CD1c-positive myeloid dendritic cell (primary cell): ENCODE data around the gene TMEM31.

Experiments
- DNase-seq: peaks from one replicate; pipeline ENCODE4 v3.0.0-alpha.2; 2016; ENCODE audit errors: extremely low spot score

TMEM31 gene, protein sequence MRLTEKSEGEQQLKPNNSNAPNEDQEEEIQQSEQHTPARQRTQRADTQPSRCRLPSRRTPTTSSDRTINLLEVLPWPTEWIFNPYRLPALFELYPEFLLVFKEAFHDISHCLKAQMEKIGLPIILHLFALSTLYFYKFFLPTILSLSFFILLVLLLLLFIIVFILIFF

DNA sequence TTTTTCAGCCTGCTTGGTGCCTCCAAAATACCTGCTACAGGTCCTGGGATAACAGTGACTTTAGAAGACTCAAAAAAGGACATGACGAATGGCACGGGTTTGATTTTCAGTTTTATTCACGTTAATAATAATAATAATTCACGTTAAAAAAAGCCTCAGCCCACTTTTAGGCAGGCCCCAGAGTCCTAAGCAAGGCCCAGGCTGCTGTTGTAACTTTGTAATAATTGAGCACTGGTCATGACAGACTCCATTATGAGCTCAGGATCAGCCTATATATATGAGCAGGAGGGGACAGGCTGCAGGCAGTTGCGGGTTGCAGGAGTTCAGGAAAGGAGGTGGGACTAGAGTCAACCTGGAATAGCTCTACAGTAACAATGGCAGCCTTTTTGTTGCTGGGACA is at the start of gene TMEM31:
TMEM31 (plus strand) TSS at position 301 of the 400 bp plus-strand sequence. CDS start 1,350 bp downstream, outside the sequence.
- DNase-seq = no peak

DNA sequence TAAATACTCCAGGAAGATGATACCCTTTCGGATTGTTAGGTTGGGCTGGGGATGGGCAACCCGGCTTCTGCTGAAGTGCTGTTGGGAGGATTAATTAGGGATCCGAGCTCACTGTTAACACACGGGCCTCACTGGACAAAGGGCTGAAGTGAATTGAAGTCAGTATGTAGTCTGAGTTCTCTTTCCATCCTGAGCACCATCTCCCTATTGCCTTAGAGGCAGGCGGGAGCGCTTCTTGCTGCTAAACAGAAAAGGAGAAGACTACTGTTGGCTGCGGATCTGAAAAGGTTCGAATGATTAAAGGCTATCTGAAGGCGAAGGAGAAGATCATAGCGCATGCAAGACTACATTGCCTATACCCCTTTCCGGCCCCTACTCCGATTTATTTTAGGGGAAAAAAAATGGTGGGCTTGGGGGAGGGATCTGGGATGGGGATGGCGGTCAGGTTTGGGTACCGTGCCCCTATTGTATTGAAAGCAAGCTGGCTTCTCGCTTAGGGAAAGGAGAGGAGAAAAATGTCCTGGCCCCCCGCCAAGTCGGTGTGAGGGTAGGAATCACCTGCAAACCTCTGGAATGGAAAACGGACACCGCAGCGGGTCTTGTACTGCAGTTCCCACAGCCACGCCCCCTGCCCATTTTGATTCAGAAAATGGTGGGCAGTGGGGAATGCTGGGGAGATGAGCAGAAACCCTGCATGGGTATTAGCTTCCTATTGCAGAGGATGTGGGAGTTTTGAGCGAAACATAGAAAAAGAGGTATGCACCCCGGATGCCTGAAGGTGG is 46.5 kb upstream of the TMEM31 start:
- no peak for DNase-seq

DNA sequence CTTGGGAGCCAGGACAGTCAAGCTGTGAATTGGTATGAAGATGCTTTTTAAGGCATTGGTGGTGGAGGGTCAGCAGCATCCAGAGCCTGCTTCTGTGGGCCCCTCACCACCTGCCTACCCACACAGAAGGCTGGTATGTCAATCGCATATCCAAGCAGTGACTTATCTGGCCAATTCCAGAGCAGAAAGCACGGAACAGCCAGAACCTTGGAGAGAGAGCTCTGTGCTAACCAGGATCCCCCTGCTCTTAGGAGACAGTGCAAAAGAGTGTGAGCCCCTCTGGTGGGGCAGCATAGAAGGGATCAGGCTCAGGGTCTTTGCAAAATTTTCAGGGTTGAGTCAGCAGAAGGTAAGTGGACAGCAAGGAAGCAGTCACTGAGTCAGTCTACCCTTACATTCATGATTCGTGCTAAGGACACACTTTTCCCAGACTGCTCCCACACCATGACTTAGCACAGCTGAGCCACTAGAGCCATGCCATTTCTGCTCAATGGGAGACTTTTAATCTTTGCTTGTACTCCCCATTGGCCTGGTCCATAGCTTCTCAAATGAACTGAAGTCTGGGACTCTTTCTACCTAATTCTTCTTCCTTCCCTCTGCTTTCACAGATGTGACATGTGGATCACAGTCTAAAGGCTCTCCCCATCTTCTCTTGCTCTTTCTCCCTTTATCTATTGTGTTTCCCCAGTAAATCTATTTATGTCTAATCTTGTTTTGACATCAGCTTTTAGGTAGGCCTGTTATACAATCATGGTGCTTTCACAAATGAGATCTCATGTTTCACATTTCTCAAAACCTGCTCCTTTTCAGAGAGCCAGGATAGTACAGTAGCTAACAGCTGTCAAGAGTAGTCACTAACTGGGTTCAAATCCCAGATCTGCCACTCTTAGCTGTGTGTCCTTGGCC is 44.3 kb upstream of the TMEM31 start:
- DNase-seq = no peak

DNA sequence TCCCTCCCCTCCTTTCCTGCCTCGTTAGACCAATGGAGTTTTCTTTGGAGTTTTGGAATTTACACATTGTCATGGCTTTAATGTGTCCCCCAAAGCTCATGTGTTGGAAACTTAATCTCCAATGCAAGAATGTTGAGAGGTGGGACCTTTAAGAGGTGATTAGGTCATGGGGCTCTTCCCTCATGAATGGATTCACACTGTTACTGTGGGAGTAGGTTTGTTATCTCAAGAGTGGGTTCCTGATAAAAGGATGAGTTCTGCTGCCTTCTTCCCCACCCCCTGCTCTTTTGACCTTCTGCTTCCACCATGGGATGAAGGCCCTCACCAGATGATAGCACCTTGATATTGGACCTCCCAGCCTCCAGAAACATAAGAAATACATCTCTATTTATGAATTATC is 41.0 kb upstream of the TMEM31 start:
- DNase-seq = no peak

DNA sequence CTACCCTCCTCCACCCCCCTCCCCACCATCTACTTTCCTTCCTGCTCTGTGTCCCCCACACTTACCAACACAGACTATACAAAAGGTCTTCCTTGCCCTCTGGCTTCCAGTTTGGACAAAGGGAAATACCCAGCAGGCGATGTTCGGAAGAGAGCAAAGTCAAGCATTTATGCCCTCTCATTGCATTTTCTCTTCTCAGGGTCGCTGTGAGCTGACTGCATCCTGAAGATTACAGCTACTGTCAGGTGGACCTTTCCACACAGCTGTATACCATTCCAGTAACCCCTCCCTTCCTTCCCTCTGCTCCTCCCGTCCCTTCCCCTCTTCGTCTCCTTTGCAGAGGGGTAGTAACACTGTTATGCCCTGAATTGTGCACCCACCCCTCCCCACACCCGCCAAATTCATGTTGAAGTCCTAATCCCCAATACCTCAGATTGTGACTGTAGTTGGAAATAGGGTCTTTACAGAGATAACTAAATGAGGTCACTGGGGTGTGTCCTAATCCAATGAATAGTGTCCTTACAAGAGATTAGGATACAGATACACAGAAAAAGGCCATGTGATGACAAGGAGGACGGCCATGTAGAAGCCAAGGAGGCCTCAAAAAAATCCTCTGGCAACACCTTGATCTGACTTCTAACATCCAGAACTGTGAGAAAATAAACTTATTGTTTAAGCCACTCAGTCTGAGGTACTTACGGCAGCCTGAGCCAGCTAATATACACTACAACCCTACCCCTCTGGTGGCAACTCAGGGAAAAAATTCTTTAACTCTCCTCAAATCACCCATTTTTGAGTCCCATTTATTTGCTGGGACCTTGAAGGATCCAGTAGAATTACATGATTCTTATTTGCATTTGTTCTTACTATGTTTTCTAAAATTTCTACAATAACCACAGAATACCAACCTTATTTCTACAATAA is 35.9 kb upstream of the TMEM31 start:
- DNase-seq = no peak

DNA sequence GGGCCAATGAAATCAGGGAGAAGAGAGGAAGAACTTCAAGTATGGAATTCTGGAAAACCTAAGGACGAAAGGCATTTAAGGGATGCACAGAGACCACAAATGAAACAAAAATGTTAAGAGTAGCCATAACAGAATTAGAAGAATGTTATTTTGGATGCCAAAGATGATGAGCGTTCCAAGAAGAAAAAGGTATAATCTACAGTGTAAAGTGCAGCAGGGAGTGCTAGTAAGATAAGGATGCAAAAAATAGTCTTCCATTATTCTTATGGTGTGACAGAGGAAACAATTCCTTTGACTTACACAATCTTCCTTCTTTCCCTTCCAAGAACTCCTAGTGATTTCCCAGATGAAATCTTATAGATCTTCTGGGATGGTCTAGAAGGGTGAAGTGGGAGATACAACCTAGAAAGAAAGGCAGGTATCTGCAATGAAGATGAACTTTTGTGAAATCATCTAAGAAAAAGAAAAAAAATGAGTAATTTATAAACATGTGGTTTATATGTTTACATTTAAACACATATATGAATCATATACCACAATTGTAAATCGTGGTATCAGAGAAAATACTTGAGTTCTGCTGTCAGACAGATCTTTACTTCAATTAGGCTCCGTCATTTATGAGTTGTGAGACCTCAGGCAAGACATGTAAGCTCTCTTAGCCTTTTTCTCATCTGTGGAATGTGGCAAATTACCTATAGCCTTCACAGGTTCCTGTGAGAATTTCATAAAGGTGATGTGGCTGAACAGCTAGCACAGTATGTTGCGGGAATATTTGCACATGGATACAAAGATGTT is 32.3 kb upstream of the TMEM31 start:
- no peak for DNase-seq

DNA sequence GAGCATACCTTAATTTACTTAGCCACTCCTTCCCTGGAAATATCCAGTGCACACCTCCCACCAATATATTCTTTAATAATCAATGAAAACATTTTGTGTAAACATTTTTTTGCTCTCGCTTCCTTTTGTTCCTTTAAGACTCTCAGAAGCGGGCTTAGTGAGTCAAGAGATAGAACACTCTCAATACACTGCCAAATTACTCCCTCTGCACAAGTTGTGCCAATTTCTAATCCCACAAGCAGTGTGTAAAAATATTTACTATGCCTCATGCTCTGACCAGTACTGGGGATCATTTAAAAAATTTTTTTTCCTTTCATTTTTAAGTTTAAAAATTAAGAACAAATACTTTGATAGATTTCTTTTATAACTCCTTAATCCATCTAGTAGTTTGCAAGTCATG is 29.3 kb upstream of the TMEM31 start:
- no peak for DNase-seq

DNA sequence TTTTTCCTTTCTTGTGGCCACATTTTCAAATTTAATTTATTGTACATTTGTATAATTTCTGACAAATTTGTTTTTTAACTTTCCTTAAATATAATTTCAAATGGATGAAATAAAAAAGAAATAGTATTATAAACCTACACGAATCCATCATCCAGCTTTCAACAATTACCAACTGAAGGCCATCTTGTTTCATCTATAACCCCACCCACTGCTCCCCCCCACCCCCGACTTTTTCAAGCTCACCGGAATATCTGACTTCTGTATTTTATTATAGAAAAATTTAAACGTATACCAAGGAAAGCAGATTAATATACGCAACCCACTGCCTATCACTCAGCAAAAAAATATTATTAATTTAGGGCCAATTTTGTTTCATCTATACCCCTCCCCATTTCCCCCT is 25.3 kb upstream of the TMEM31 start:
- peak; percentile 11 for DNase-seq

DNA sequence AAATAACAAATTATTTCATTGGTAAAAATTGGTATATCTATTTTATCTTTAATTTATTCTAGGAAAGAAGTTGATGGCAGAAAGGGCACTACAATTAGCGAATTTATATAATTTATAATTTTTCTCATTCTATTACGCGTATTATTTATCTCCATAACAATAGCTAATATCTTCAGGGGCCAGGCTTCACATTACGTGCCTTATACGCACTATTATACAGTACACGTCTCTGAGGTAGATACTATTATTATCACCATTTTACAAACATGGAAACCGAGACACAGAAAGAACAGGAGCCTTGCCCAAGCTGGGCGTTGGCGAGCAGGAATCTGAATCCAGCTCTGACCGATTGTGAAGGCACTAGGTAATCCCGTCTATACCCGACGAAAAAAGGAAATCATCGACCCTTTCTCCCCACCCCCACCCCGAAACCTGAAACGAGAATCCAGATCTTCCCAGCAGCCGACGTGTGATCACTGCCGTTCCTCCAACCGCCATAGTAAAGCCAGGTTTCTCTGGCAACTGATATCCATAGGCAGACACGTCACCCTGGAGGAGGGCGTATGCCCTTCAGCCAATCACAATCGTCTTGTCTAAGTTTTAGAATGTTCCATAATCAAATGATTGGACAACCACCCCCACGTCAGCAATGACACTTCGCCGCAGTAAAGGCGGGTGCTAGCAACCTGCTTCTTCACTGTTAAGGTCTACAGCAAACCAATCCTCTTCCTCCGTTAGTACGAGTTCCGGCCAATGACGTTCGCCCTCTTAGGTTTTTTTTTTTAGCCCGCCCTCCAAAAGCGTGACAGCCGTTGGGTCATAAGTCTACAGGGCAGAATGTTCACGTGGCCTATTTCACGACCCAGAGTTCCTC is 24.3 kb upstream of the TMEM31 start, which contains the start of gene MORF4L2:
MORF4L2 (minus strand) TSS at position 501 of the 874 bp plus-strand sequence. CDS start 9,672 bp downstream, outside the sequence.
- peak; percentile 94 for DNase-seq

DNA sequence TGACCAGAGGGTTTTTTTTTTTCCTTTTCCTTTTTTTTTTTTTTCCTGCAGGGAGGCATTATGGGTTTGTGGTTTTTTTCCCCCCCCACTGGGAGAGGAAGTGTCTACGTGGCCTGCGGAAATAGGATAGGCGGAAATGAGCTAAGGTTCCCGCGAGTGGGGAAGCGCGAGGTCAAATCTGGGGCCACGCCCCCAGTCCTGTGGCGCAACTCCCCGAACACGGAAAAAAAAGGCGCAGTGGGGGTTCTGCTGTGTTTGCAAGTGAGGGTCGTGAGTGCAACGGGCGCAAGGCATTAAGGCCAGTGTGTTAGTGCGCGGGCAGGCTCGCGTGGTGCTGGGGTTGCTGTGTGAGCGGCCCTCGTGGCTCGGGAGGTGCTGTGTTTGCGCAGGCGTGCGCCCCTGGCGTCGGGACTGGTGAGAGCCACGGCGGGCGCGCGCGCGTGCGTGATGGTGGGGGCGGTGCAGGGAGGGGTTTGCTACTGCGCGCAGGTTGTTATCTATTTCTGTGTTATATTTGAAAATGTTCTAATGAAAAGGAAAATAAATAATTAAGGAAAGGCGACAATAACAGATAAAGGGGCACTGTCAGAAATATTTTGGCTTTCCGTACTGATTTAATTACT is 23.5 kb upstream of the TMEM31 start:
- DNase-seq = peak; percentile 85

DNA sequence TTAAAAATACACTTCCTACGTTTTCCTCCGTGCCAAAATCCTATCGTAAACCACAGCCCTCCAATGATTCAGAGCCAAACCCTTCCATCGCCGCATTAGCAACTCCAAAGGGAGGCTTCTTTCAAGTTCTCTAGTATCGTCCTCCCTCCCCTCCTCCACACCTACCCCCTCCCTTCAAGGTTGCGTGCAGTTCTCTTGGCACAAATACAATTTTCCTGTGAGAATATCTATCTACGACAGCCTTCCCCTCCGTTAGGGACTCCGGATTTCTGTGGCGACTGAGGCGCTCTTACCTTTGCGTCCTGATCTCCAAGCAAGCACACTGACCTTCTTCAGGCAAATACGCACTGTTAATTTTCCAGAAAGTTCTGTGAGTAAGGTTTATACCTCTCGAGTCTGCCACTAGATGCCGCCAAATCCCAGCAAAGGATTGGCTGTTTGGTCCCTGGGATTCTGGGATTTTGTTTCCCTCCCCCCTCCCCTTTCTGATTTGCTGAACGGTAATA is 23.0 kb upstream of the TMEM31 start:
- DNase-seq = peak; percentile 61

DNA sequence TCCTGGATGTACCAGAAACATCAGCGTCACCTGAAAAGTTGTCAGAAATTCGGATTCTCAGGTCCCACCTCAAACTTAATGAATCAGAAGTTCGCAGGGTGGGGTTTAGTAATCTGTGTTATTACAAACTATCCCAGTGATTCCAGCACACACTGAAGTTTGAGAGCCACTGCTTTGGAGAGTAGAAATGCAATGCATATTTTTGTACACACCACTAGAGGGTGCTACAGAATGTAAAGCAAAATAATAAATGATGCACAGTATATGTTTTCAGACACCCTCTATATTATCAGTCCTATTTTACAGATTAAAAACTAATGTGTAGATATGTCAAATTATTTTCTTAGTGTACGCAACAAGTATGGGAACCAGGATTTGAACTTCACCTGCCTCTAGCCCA is 21.8 kb upstream of the TMEM31 start:
- DNase-seq = peak; percentile 46

DNA sequence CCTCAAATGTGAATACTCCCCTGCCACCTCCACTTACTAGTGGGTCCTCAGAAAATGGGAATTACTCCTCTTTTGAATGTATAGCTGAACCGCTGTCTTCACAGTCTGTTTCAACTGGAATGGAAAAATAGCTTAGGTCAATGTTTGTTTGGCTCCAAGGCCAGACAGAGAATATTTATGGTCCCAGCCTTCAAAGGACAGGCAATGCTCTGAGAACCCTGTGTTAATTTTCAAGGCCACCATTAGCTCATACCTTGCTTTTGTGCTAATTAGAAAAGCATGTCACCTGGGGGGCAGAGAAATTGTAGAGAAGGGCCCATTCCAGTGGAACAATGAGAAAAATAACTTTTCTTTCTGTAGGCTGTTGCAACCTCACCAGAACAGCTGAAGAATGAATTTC is 19.6 kb upstream of the TMEM31 start:
- no peak for DNase-seq

DNA sequence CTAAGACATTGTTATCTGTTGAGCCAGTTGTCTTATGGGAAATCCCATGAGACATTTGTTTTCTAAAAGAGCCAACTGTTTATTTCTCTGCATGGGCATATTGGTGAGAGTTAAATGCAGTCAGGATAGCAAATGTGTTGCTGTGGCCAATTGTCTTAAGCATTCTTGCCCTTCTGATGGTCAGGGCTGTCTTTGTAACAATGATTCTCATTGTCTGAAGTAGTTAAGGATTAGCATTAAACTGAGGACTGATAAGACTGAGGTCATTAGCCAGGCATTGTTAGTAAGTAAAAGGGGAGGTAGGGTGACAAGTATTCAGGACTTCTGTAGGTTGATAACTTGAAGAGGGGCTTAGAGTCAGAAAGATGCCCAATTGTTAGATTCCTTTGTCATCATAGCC is 13.0 kb upstream of the TMEM31 start:
- no peak for DNase-seq

DNA sequence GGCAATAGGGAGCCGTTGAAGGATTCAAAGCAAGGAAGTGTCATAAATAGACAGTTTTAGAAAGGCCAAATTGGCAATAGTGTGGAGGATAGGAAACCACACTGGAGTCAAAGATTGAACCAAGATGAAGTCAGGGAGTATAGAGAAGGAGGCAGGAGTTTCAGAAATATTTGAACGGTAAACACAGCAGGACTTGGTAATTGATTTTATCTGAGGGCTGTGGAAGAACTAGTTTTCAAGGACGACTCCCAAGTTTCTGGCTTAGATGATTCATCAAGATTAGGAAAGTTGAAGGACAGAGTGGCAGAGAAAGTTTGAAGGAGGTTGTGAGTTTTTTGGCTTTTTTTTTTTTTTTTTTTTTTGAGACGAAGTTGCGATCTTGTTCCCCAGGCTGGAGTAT is 11.5 kb upstream of the TMEM31 start:
- DNase-seq = no peak

DNA sequence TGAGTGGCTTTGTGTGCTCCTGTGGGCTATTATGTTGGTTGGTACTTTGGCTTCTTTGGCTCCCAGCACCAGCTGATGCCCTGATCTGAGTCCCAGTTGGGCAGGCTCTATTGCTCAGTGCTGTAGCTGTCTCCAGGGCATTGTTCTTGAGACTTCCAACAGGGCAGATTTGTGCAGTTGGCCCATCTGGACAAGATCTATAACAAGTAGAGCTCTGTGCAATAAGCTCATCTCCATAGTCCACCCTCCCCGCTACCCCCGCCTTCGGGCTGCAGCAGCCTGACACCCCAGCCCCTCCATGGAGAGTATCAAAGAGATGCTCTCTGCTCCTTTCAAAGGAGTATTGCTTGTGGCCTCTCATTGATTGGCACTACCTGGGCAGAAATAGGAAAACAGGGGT is 5.8 kb upstream of the TMEM31 start:
- no peak for DNase-seq

DNA sequence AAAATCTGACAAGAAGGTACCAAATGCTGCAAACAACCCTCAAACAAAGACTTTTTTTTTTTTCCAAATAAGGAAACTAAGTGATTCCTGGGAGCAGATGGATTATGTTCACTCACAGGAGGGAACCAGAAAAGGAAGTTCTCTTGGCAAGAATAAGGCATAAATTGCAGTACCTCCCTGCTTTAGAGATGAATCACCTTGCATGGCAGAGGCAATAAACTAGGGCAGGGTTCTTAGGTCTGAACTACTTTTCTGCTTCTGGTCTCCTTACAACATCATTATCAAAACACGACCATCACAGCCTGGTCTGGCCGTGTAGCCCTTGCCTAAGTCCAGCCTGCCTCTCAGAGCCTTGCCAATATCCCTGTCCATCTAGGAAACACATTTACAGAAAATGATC is 6.3 kb downstream of the TMEM31 start:
- no peak for DNase-seq

DNA sequence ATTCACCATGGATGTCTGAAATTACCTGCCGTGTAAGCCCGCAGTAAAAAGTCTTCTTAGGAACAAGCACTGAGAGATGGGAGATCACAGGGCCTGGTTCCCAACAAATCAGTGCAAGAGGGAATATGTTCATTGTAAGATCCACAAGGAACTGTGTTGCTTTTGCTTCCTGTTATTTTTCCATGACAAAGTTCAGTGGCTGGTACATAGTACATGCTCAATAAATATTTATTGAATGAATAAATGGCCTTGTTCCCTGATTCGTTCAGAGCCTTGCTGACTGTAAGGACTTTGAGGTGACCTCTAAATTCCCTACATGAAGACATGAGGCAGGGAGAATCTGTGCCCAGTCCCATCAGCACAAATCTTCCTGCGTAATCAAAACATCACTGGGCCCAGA is 7.4 kb downstream of the TMEM31 start:
- DNase-seq = no peak

DNA sequence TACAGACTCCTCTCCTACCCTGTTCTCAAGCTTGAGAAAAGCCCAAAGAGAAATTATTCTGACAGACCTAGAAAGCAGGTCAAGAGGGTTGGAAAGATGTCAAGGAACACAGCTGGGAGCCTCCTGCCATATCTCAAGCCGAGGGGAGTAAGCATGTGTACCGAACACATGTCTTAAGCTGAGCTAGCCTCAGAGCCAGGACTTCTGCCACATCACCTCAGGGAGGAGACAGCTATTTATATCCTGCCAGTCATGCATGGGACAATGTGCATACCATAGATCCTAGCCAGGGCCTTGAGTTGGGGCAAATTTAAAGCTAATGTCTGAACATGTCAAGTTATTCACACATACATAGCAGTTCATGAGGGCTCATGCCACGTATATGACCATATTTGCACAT is 11.8 kb downstream of the TMEM31 start:
- DNase-seq = no peak
